H9 (cell line): ENCODE measurements around the gene FARP1. TPM values are rescaled to one million over a fixed set of nuclear protein-coding genes. Genes with fewer than 3 reads are reported as not detected.

Experiments
- DNase-seq: peaks from one replicate; pipeline ENCODE4 v3.0.0-alpha.2; 2017
- H2AFZ ChIP-seq: one replicate; pipeline ENCODE4 v1.6.1; 2013; ENCODE audit warnings: mild to moderate bottlenecking, low read length, control low read depth, moderate library complexity
- H2AK5ac ChIP-seq: 2 replicates; pipeline ENCODE4 v1.6.1; 2013; ENCODE audit warnings: low read length, control low read depth, mixed read lengths; ENCODE audit not compliant: insufficient read length
- H2BK120ac ChIP-seq: one replicate; pipeline ENCODE4 v1.6.1; 2013; ENCODE audit warnings: low read depth, mild to moderate bottlenecking, low read length, control low read depth, inconsistent platforms; ENCODE audit not compliant: poor library complexity, severe bottlenecking
- H2BK12ac ChIP-seq: 2 replicates; pipeline ENCODE4 v1.6.1; 2013; ENCODE audit warnings: low read length, control low read depth, mixed read lengths, low read depth; ENCODE audit not compliant: insufficient read length
- H2BK15ac ChIP-seq: 2 replicates; pipeline ENCODE4 v1.6.1; 2013; ENCODE audit warnings: low read depth, low read length, control low read depth
- H2BK20ac ChIP-seq: one replicate; pipeline ENCODE4 v1.6.1; 2013; ENCODE audit warnings: low read depth, mild to moderate bottlenecking, low read length, control low read depth, inconsistent platforms; ENCODE audit not compliant: poor library complexity, severe bottlenecking
- H2BK5ac ChIP-seq: 2 replicates; pipeline ENCODE4 v1.6.1; 2013; ENCODE audit warnings: low read length, control low read depth, mixed read lengths; ENCODE audit not compliant: insufficient read length
- H3K14ac ChIP-seq: 2 replicates; pipeline ENCODE4 v1.6.1; 2013; ENCODE audit warnings: low read length, control low read depth; ENCODE audit not compliant: insufficient read depth
- H3K18ac ChIP-seq: 2 replicates; pipeline ENCODE4 v1.6.1; 2013; ENCODE audit warnings: low read depth, mild to moderate bottlenecking, mixed read lengths, low read length, control low read depth; ENCODE audit not compliant: insufficient read length
- H3K23ac ChIP-seq: 2 replicates; pipeline ENCODE4 v1.6.1; 2013; ENCODE audit warnings: low read length, control low read depth, mixed read lengths, low read depth; ENCODE audit not compliant: insufficient read length
- H3K23me2 ChIP-seq: 2 replicates; pipeline ENCODE4 v1.6.1; 2013; ENCODE audit warnings: low read depth, mild to moderate bottlenecking, mixed read lengths, low read length, control low read depth; ENCODE audit not compliant: insufficient read length, poor library complexity, severe bottlenecking
- H3K27ac ChIP-seq: 2 replicates; pipeline ENCODE4 v1.5.1; 2013; ENCODE audit warnings: low read length, control low read depth, mixed read lengths, low read depth; ENCODE audit not compliant: insufficient read length
- H3K27me3 ChIP-seq: 2 replicates; pipeline ENCODE4 v1.6.1; 2013; ENCODE audit warnings: low read length, control low read depth, inconsistent platforms; ENCODE audit not compliant: insufficient read depth
- H3K4ac ChIP-seq: 2 replicates; pipeline ENCODE4 v1.6.1; 2013; ENCODE audit warnings: low read depth, mild to moderate bottlenecking, control low read depth, inconsistent platforms, low read length, moderate library complexity
- H3K4me1 ChIP-seq: 2 replicates; pipeline ENCODE4 v1.6.1; 2013; ENCODE audit warnings: low read length, control low read depth, inconsistent platforms; ENCODE audit not compliant: insufficient read depth
- H3K4me2 ChIP-seq: 2 replicates; pipeline ENCODE4 v1.6.1; 2013; ENCODE audit warnings: low read length, control low read depth, mixed read lengths; ENCODE audit not compliant: insufficient read length, insufficient read depth
- H3K56ac ChIP-seq: 2 replicates; pipeline ENCODE4 v1.6.1; 2013; ENCODE audit warnings: low read depth, mild to moderate bottlenecking, mixed read lengths, low read length, control low read depth; ENCODE audit not compliant: insufficient read length
- H3K79me1 ChIP-seq: 2 replicates; pipeline ENCODE4 v1.6.1; 2013; ENCODE audit warnings: low read depth, mild to moderate bottlenecking, moderate library complexity, low read length, control low read depth, inconsistent platforms; ENCODE audit not compliant: insufficient read depth, poor library complexity, severe bottlenecking
- H3K79me2 ChIP-seq: 2 replicates; pipeline ENCODE4 v1.6.1; 2013; ENCODE audit warnings: low read length, control low read depth, inconsistent platforms; ENCODE audit not compliant: insufficient read depth
- H3K9ac ChIP-seq: 2 replicates; pipeline ENCODE4 v1.6.1; 2013; ENCODE audit warnings: low read length, control low read depth, mixed read lengths; ENCODE audit not compliant: insufficient read length; ENCODE audit errors: extremely low read depth
- H3K9me3 ChIP-seq: one replicate; pipeline ENCODE4 v1.6.1; 2013; ENCODE audit warnings: low read depth, low read length, inconsistent platforms; ENCODE audit not compliant: control insufficient read depth
- H3T11ph ChIP-seq: one replicate; pipeline ENCODE4 v1.6.1; 2013; ENCODE audit warnings: mild to moderate bottlenecking, low read length, control low read depth, inconsistent platforms
- H4K20me1 ChIP-seq: one replicate; pipeline ENCODE4 v1.6.1; 2013; ENCODE audit not compliant: control insufficient read depth, insufficient read length, insufficient read depth
- H4K5ac ChIP-seq: 2 replicates; pipeline ENCODE4 v1.6.1; 2013; ENCODE audit warnings: low read depth, mild to moderate bottlenecking, mixed read lengths, low read length, control low read depth; ENCODE audit not compliant: insufficient read length
- H4K8ac ChIP-seq: replicated peaks from 2 replicates; pipeline ENCODE4 v1.6.1; 2013; ENCODE audit warnings: low read length, control low read depth, mixed read lengths, low read depth; ENCODE audit not compliant: insufficient read length
- H4K91ac ChIP-seq: 2 replicates; pipeline ENCODE4 v1.6.1; 2013; ENCODE audit warnings: low read depth, mild to moderate bottlenecking, moderate library complexity, mixed read lengths, low read length, control low read depth; ENCODE audit not compliant: insufficient read length
- H3K27ac Mint-ChIP-seq, 3 experiments: 2 replicates in 2 of 3; 3 replicates in 1 of 3; pipeline ENCODE4 v1.8.0; 2020 to 2021; ENCODE audit warnings: mixed read lengths in 3 of 3, mild to moderate bottlenecking in 1 of 3, moderate library complexity in 1 of 3
- H3K27me3 Mint-ChIP-seq: 2 replicates; pipeline ENCODE4 v1.8.0; 2021; ENCODE audit warnings: low read depth, mild to moderate bottlenecking, moderate library complexity, mixed read lengths
- H3K36me3 Mint-ChIP-seq, 3 experiments: 2 replicates in 2 of 3; 3 replicates in 1 of 3; pipeline ENCODE4 v1.8.0; 2020 to 2021; ENCODE audit warnings: low read depth in 3 of 3, mixed read lengths in 3 of 3; ENCODE audit not compliant: insufficient read depth in 1 of 3
- H3K4me1 Mint-ChIP-seq, 2 experiments: 2 replicates each; pipeline ENCODE4 v1.8.0; 2020; ENCODE audit warnings: mixed read lengths in 2 of 2
- H3K4me3 Mint-ChIP-seq, 2 experiments: 2 replicates in 1 of 2; 3 replicates in 1 of 2; pipeline ENCODE4 v1.8.0; 2020 to 2021; ENCODE audit warnings: mild to moderate bottlenecking in 2 of 2, mixed read lengths in 2 of 2, moderate library complexity in 1 of 2
- H3K9me3 Mint-ChIP-seq, 2 experiments: 2 replicates in 1 of 2; 3 replicates in 1 of 2; pipeline ENCODE4 v1.8.0; 2020; ENCODE audit warnings: mild to moderate bottlenecking in 2 of 2, mixed read lengths in 2 of 2, moderate library complexity in 1 of 2
- WGBS: extraction: QIAGEN DNeasy Blood & Tissue Kit; methylation state at CpG from one replicate; pipeline ENCODE4 v1.1.7; 2013; ENCODE audit warnings: missing lambda C conversion rate, low lambda C conversion rate, mixed read lengths; ENCODE audit not compliant: insufficient read length; ENCODE audit errors: extremely low coverage; 5-methylcytosine and 5-hydroxymethylcytosine counted together
- total RNA-seq: library from RNA; stranded (reverse); gene quantifications from 2 replicates; pipeline ENCODE4 v1.2.1, GENCODE V29; 2021
- TF ChIP-seq, protein P1 (sequence below): fragments of 200-600 bp; sonication (generic); conservative IDR thresholded peaks from 3 replicates; pipeline ENCODE4 v1.8.0; 2021; ENCODE audit warnings: antibody characterized with exemption, mild to moderate bottlenecking

FARP1 gene
- total RNA-seq, 1 experiment from 2014 or later, result 95.9 TPM

GRCh38 chr13:98181111-98181815 is 38.4 kb downstream of the FARP1 start:
- H3K27me3 Mint-ChIP-seq, result no peaks in the 10 kb centered on the region
- H2BK20ac ChIP-seq, result no peak overlapping the region
- peaks cover 3% of the 10 kb centered on the region for H3K23me2 ChIP-seq
- no peak overlapping the region for H4K8ac ChIP-seq
- H2AFZ ChIP-seq, result no peak overlapping the region
- no peak overlapping the region for H3K18ac ChIP-seq
- no peak overlapping the region for H3K14ac ChIP-seq
- no peak overlapping the region for H4K91ac ChIP-seq
- no peak overlapping the region for H2BK15ac ChIP-seq
- H4K5ac ChIP-seq, result no peak overlapping the region
- 0 out of 7 replicates have a peak overlapping the region, but pooled peaks of 1 of the 3 experiments have one; percentile 44 for H3K27ac Mint-ChIP-seq
- H3K56ac ChIP-seq, result no peak overlapping the region
- TF ChIP-seq, protein P1, sequence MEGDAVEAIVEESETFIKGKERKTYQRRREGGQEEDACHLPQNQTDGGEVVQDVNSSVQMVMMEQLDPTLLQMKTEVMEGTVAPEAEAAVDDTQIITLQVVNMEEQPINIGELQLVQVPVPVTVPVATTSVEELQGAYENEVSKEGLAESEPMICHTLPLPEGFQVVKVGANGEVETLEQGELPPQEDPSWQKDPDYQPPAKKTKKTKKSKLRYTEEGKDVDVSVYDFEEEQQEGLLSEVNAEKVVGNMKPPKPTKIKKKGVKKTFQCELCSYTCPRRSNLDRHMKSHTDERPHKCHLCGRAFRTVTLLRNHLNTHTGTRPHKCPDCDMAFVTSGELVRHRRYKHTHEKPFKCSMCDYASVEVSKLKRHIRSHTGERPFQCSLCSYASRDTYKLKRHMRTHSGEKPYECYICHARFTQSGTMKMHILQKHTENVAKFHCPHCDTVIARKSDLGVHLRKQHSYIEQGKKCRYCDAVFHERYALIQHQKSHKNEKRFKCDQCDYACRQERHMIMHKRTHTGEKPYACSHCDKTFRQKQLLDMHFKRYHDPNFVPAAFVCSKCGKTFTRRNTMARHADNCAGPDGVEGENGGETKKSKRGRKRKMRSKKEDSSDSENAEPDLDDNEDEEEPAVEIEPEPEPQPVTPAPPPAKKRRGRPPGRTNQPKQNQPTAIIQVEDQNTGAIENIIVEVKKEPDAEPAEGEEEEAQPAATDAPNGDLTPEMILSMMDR, result no peak
- WGBS, result no CpG with 5 or more reads among the region's 7 CpGs
- no peak overlapping the region for H3K27ac ChIP-seq
- no peak overlapping the region for H3K4ac ChIP-seq
- H3T11ph ChIP-seq, result peak overlapping the region; percentile 6
- no peak overlapping the region for H2BK5ac ChIP-seq
- H2AK5ac ChIP-seq, result no peak overlapping the region
- H3K4me2 ChIP-seq, result no peak overlapping the region
- peaks cover 4 to 14% (median 13%) of the 10 kb centered on the region in 3 experiments; a peak in 4 of 7 replicates for H3K36me3 Mint-ChIP-seq
- no peaks in the 10 kb centered on the region for H3K9me3 ChIP-seq
- peaks cover under 1% of the 10 kb centered on the region for H3K79me2 ChIP-seq
- no peak overlapping the region for H3K9ac ChIP-seq
- H3K27me3 ChIP-seq, result no peaks in the 10 kb centered on the region
- peaks cover 12% of the 10 kb centered on the region for H3K79me1 ChIP-seq
- H2BK12ac ChIP-seq, result no peak overlapping the region
- H2BK120ac ChIP-seq, result no peak overlapping the region
- H3K4me1 Mint-ChIP-seq, result peaks cover 35 to 38% of the 10 kb centered on the region in 2 experiments
- no peak for DNase-seq
- no peaks in the 10 kb centered on the region for H3K9me3 Mint-ChIP-seq
- no peak overlapping the region for H3K4me3 Mint-ChIP-seq
- H3K4me1 ChIP-seq, result peaks cover 5% of the 10 kb centered on the region; the same call in 1 of the 2 replicates
- H3K23ac ChIP-seq, result no peak overlapping the region
- no peaks in the 10 kb centered on the region for H4K20me1 ChIP-seq
